Liver (tissue), 9 donors: Measurements from ENCODE around the gene USP44. TPM values are rescaled to one million over a fixed set of nuclear protein-coding genes. Genes with fewer than 3 reads are reported as not detected.

Experiments used
- DNase-seq: peaks from one replicate; pipeline ENCODE4 v3.0.0-alpha.2; 2017; ENCODE audit warnings: low spot score
- H3K27ac ChIP-seq, 2 donors: one replicate each; pipeline ENCODE4 v1.7.0; 2013; ENCODE audit warnings: inconsistent platforms in 2 of 2, low read length in 2 of 2, control low read depth in 1 of 2, low read depth in 1 of 2, mild to moderate bottlenecking in 1 of 2
- H3K27me3 ChIP-seq, 4 donors: one replicate each; pipeline versions ENCODE4 v1.6.1 to v1.7.0; 2013; ENCODE audit warnings: low read length in 3 of 4, inconsistent platforms in 1 of 4, mild to moderate bottlenecking in 1 of 4, moderate library complexity in 1 of 4; ENCODE audit not compliant: control insufficient read depth in 4 of 4, insufficient read depth in 4 of 4
- H3K36me3 ChIP-seq, 4 donors: one replicate each; pipeline versions ENCODE4 v1.6.1 to v1.7.0; 2013; ENCODE audit warnings: low read length in 3 of 4, mild to moderate bottlenecking in 3 of 4, low read depth in 1 of 4, moderate library complexity in 1 of 4; ENCODE audit not compliant: control insufficient read depth in 4 of 4, insufficient read depth in 3 of 4
- H3K4me1 ChIP-seq, 4 donors: one replicate each; pipeline versions ENCODE4 v1.6.1 to v1.7.0; 2013; ENCODE audit warnings: low read length in 3 of 4, mild to moderate bottlenecking in 3 of 4, moderate library complexity in 1 of 4; ENCODE audit not compliant: control insufficient read depth in 4 of 4, insufficient read depth in 4 of 4
- H3K4me3 ChIP-seq, 3 donors: one replicate each; pipeline versions ENCODE4 v1.6.1 to v1.7.0; 2013; ENCODE audit warnings: low read length in 3 of 3, control low read depth in 1 of 3, low read depth in 1 of 3, mild to moderate bottlenecking in 1 of 3
- H3K9ac ChIP-seq, 2 donors: one replicate each; pipeline ENCODE4 v1.7.0; 2013; ENCODE audit warnings: low read length in 2 of 2, mild to moderate bottlenecking in 2 of 2, moderate library complexity in 2 of 2, control low read depth in 1 of 2, low read depth in 1 of 2
- H3K9me3 ChIP-seq, 4 donors: one replicate each; pipeline versions ENCODE4 v1.6.1 to v1.7.0; 2013; ENCODE audit warnings: low read length in 3 of 4; ENCODE audit not compliant: control insufficient read depth in 4 of 4
- CTCF ChIP-seq: fragments of 150-350 bp; IDR thresholded peaks from 2 replicates; pipeline ENCODE4 v1.5.1; 2017; ENCODE audit warnings: improper control_type of control experiment, low read depth, low read length; ENCODE audit not compliant: missing input control
- EGR1 ChIP-seq, 2 donors: IDR thresholded peaks; 2 replicates each; pipeline ENCODE4 v1.6.1; 2016 to 2018; ENCODE audit warnings: antibody characterized with exemption in 2 of 2, low read depth in 2 of 2
- FOXA1 ChIP-seq: IDR thresholded peaks from 2 replicates; pipeline ENCODE4 v1.6.1; 2016; ENCODE audit warnings: antibody characterized with exemption
- GABPA ChIP-seq, 2 donors: IDR thresholded peaks in 1 of 2; conservative IDR thresholded peaks in 1 of 2; 2 replicates each; pipeline ENCODE4 v1.6.1; 2016; ENCODE audit warnings: antibody characterized with exemption in 2 of 2, mild to moderate bottlenecking in 1 of 2, moderate library complexity in 1 of 2
- HNF4A ChIP-seq, 2 donors: conservative IDR thresholded peaks; 2 replicates each; pipeline ENCODE4 v1.6.1; 2016; ENCODE audit warnings: antibody characterized with exemption in 2 of 2, mild to moderate bottlenecking in 2 of 2
- HNF4G ChIP-seq: IDR thresholded peaks from 2 replicates; pipeline ENCODE4 v1.6.1; 2016; ENCODE audit warnings: antibody characterized with exemption
- JUND ChIP-seq, 2 donors: IDR thresholded peaks; 2 replicates each; pipeline ENCODE4 v1.6.1; 2016; ENCODE audit warnings: antibody characterized with exemption in 2 of 2
- MAX ChIP-seq: IDR thresholded peaks from 2 replicates; pipeline ENCODE4 v1.6.1; 2016; ENCODE audit warnings: antibody characterized with exemption
- NR2F2 ChIP-seq: IDR thresholded peaks from 2 replicates; pipeline ENCODE4 v1.6.1; 2016; ENCODE audit warnings: antibody characterized with exemption
- REST ChIP-seq: IDR thresholded peaks from 2 replicates; pipeline ENCODE4 v1.6.1; 2016; ENCODE audit warnings: antibody characterized with exemption, mild to moderate bottlenecking
- RXRA ChIP-seq, 2 donors: IDR thresholded peaks; 2 replicates each; pipeline ENCODE4 v1.6.1; 2017 to 2018; ENCODE audit warnings: antibody characterized with exemption in 2 of 2, mild to moderate bottlenecking in 1 of 2
- TAF1 ChIP-seq: conservative IDR thresholded peaks from 2 replicates; pipeline ENCODE4 v1.6.1; 2016; ENCODE audit warnings: antibody characterized with exemption, mild to moderate bottlenecking
- YY1 ChIP-seq: IDR thresholded peaks from 2 replicates; pipeline ENCODE4 v1.6.1; 2016; ENCODE audit warnings: antibody characterized with exemption, mild to moderate bottlenecking
- WGBS: extraction: QIAGEN DNeasy Blood & Tissue Kit; methylation state at CpG from one replicate; pipeline ENCODE4 v1.1.7; 2013; 5-methylcytosine and 5-hydroxymethylcytosine counted together
- polyA plus RNA-seq, 2 donors: library from polyadenylated mRNA; stranded (reverse) in 1 of 2; unstranded in 1 of 2; fragments of 200-250 nt in 1 of 2; fragments of >200 nt in 1 of 2; fragmentation: Nextera tagmentation in 1 of 2; extraction: Ambion mirVana in 1 of 2; gene quantifications; one replicate each; pipeline versions ENCODE4 v1.2.1 to v1.2.3, GENCODE V29; 2013 to 2015
- total RNA-seq, 2 donors: library from RNA; depleted of rRNA; stranded (reverse); fragments of >200 nt; gene quantifications; one replicate each; pipeline ENCODE4 v1.2.3, GENCODE V29; 2014
- TF ChIP-seq, protein P1 (sequence below): IDR thresholded peaks from 2 replicates; pipeline ENCODE4 v1.6.1; 2016; ENCODE audit warnings: antibody characterized with exemption
- donor health status: healthy.
- donor health status: healthy.
- donor health status: healthy.
- donor health status: healthy.
- donor health status: healthy.

The USP44 gene
- total and polyA plus RNA-seq, 4 donors = 0.03 to 0.33 (median 0.14) TPM; not detected in 1

GRCh38 chr12:95495433-95495832 lies 55.8 kb downstream of the USP44 start:
- Histone ChIP-seq H3K4me1 (peaks cover 0 to 5% (median under 1%) of the 10 kb centered on the region in 4 donors), H3K36me3 (peaks cover 4 to 55% (median 43%) of the 10 kb centered on the region in 4 donors), H3K27ac (no peak overlapping the region), H3K27me3 (no peaks in the 10 kb centered on the region), H3K4me3 (no peak overlapping the region), H3K9me3 (no peaks in the 10 kb centered on the region), H3K9ac (no peak overlapping the region)
- TF ChIP-seq RXRA (IDR thresholded peaks at IDR 0.05) = no peak
- no peak for TF ChIP-seq FOXA1
- 95% methylated on average over 1 of the region's 1 CpG for WGBS
- DNase-seq = no peak

DNA sequence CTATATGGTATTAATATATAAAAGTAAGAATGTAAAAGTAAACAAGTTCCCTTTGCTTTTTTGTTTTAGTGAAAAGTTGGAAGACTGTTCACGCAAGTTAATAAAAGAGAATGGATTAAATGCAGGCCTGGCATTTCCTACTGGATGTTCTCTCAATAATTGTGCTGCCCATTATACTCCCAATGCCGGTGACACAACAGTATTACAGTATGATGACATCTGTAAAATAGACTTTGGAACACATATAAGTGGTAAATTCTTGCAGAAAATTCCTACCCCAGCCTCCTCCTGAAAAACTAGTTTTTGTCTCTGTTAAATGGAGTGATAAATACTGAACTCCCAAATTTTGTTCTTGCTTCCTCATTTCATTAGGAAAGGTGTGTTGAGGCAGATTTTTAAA lies 56.4 kb downstream of the USP44 start:
- no peak for DNase-seq
- peaks cover 4 to 51% (median 41%) of the 10 kb centered on the region in 4 donors for H3K36me3 ChIP-seq
- 69% methylated on average over 2 of the region's 2 CpGs for WGBS

GRCh38 chr12:95492462-95492861 lies 58.8 kb downstream of the USP44 start:
- H3K4me3 ChIP-seq = no peak overlapping the region
- DNase-seq = no peak
- H3K9ac ChIP-seq = no peak overlapping the region
- peaks cover 0 to 5% (median under 1%) of the 10 kb centered on the region in 4 donors for H3K4me1 ChIP-seq
- no peak for TF ChIP-seq CTCF
- peak; percentile 12 to 29 for TF ChIP-seq HNF4A (conservative IDR thresholded peaks at IDR 0.05)
- no peak overlapping the region for H3K27ac ChIP-seq
- no peaks in the 10 kb centered on the region for H3K27me3 ChIP-seq
- no peaks in the 10 kb centered on the region for H3K9me3 ChIP-seq
- peaks cover 8 to 52% (median 30%) of the 10 kb centered on the region in 4 donors for H3K36me3 ChIP-seq
- 77% methylated on average over 2 of the region's 2 CpGs for WGBS

More for the DNA sequence above, 56.4 kb downstream of the USP44 start:
- no peaks in the 10 kb centered on the region for H3K27me3 ChIP-seq
- H3K9me3 ChIP-seq = no peaks in the 10 kb centered on the region
- TF ChIP-seq REST (no peak), HNF4A (conservative IDR thresholded peaks at IDR 0.05) (peak; percentile 18 to 53)
- no peak overlapping the region for H3K9ac ChIP-seq
- no peak overlapping the region for H3K27ac ChIP-seq
- no peak overlapping the region for H3K4me3 ChIP-seq
- H3K4me1 ChIP-seq = peaks cover 0 to 5% (median under 1%) of the 10 kb centered on the region in 4 donors

- 61% methylated on average over 2 of the region's 2 CpGs for WGBS
- Histone ChIP-seq H3K9me3 (no peaks in the 10 kb centered on the region), H3K4me3 (no peak overlapping the region), H3K27me3 (no peaks in the 10 kb centered on the region), H3K27ac (no peak overlapping the region), H3K4me1 (peaks cover 0 to 4% (median 3%) of the 10 kb centered on the region in 4 donors), H3K36me3 (peaks cover 7 to 46% (median 10%) of the 10 kb centered on the region in 4 donors), H3K9ac (no peak overlapping the region)
- DNase-seq = no peak
- no peak for TF ChIP-seq HNF4G
- no peak for TF ChIP-seq JUND (IDR thresholded peaks at IDR 0.05)
- TF ChIP-seq GABPA (IDR thresholded peaks at IDR 0.05 in 1 of 2, conservative IDR thresholded peaks at IDR 0.05 in 1 of 2) = no peak
- TF ChIP-seq HNF4A (conservative IDR thresholded peaks at IDR 0.05) = no peak
- TF ChIP-seq EGR1 (IDR thresholded peaks at IDR 0.05; ENCODE audit: low read depth in 2 of 2) = no peak
- no peak for TF ChIP-seq CTCF
- no peak for TF ChIP-seq FOXA1
- no peak for TF ChIP-seq YY1
- TF ChIP-seq TAF1 = no peak
- TF ChIP-seq, protein P1, sequence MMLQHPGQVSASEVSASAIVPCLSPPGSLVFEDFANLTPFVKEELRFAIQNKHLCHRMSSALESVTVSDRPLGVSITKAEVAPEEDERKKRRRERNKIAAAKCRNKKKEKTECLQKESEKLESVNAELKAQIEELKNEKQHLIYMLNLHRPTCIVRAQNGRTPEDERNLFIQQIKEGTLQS = no peak
- no peak for TF ChIP-seq NR2F2
- no peak for TF ChIP-seq MAX
Measured at GRCh38 chr12:95487024-95487423, 64.3 kb downstream of the USP44 start.
